HCT116 (cell line): Measurements from ENCODE around the gene MT1G. TPM values are rescaled to one million over a fixed set of nuclear protein-coding genes. Genes with fewer than 3 reads are reported as not detected.

Experiments
- ATAC-seq: fragments of 200-7000 bp; cut with Tn5 transposase; 2 replicates; pipeline ENCODE4 v1.9.1; 2020; ENCODE audit warnings: mild to moderate bottlenecking, moderate library complexity
- BruUV-seq: library from RNA; stranded (reverse); fragments of 400-500 nt; replicated peaks from 2 replicates; lab custom pipeline; 2021; lab: Mats Ljungman, UMichigan
- CTCF ChIA-PET: fragments of 300-600 bp; sonication (Branson Sonifier 250); formaldehyde crosslinking; loops from one replicate; lab custom pipeline; 2021; ENCODE audit warnings: antibody characterized with exemption; lab: Charles Lee
- POLR2A ChIA-PET: fragments of 300-600, 350-600 bp; sonication (Branson Sonifier 250); formaldehyde crosslinking; loops from one replicate; lab custom pipeline; 2021; ENCODE audit warnings: antibody characterized with exemption; lab: Charles Lee
- RAD21 ChIA-PET, 2 experiments: fragments of 300-600 bp; sonication (Branson Sonifier 250); formaldehyde crosslinking; loops; one replicate each; lab custom pipeline; 2023; ENCODE audit warnings: low total read pairs in 2 of 2; ENCODE audit not compliant: uncharacterized antibody in 2 of 2, unreplicated experiment in 2 of 2, low non-redundant PET in 1 of 2; lab: Charles Lee
- DNase-seq: peaks from one replicate; pipeline ENCODE4 v3.0.0-alpha.2; 2010; ENCODE audit warnings: low read depth, low spot score
- H2AFZ ChIP-seq: fragments of 200-600 bp; shearing (Covaris generic), sonication (generic); 2 replicates; pipeline ENCODE4 v1.6.1; 2017; ENCODE audit warnings: low read depth, mixed run types, mixed read lengths, antibody characterized with exemption, low read length; ENCODE audit not compliant: poor library complexity, severe bottlenecking
- H3K27ac ChIP-seq: 2 replicates; pipeline ENCODE4 v1.5.1; 2012; ENCODE audit warnings: low read depth, low read length
- H3K27me3 ChIP-seq: fragments of 200-600 bp; sonication (generic); 2 replicates; pipeline ENCODE4 v1.6.1; 2016; ENCODE audit warnings: mixed run types, low read length, mixed read lengths; ENCODE audit not compliant: insufficient read depth
- H3K36me3 ChIP-seq, 2 experiments: fragments of 200-500 bp in 1 of 2; fragments of 200-600 bp in 1 of 2; sonication (Bioruptor generic) in 1 of 2; sonication (generic) in 1 of 2; 2 replicates each; pipeline versions ENCODE4 v1.5.1 to v1.6.1; 2014 to 2016; ENCODE audit warnings: low read length in 2 of 2, inconsistent platforms in 1 of 2, mixed read lengths in 1 of 2, mixed run types in 1 of 2; ENCODE audit not compliant: insufficient read depth in 2 of 2, control insufficient read depth in 1 of 2
- H3K4me1 ChIP-seq, 2 experiments: fragments of 200-600 bp in 1 of 2; sonication (generic) in 1 of 2; 2 replicates each; pipeline versions ENCODE4 v1.5.1 to v1.6.1; 2012 to 2017; ENCODE audit warnings: low read length in 2 of 2, inconsistent platforms in 1 of 2, mild to moderate bottlenecking in 1 of 2, mixed read lengths in 1 of 2, mixed run types in 1 of 2, moderate library complexity in 1 of 2; ENCODE audit not compliant: insufficient read depth in 2 of 2, control insufficient read depth in 1 of 2
- H3K4me2 ChIP-seq: fragments of 200-600 bp; sonication (generic); 2 replicates; pipeline ENCODE4 v1.6.1; 2017; ENCODE audit warnings: mixed run types, low read length, mixed read lengths
- H3K4me3 ChIP-seq, 2 experiments: fragments of 200-600 bp in 1 of 2; sonication (generic) in 1 of 2; replicated peaks in 1 of 2; 2 replicates each; pipeline ENCODE4 v1.5.1; 2011 to 2016; ENCODE audit warnings: low read length in 2 of 2, control low read depth in 1 of 2, low read depth in 1 of 2, mild to moderate bottlenecking in 1 of 2, mixed read lengths in 1 of 2, mixed run types in 1 of 2
- H3K79me2 ChIP-seq: fragments of 200-600 bp; sonication (generic); 2 replicates; pipeline ENCODE4 v1.6.1; 2017; ENCODE audit warnings: mild to moderate bottlenecking, mixed run types, low read length, moderate library complexity, mixed read lengths; ENCODE audit not compliant: insufficient read depth
- H3K9ac ChIP-seq: fragments of 200-600 bp; sonication (generic); 2 replicates; pipeline ENCODE4 v1.6.1; 2016; ENCODE audit warnings: low read length, mixed read lengths
- H3K9me2 ChIP-seq: fragments of 200-600 bp; sonication (generic), shearing (Covaris generic); 2 replicates; pipeline ENCODE4 v1.6.1; 2017; ENCODE audit warnings: mixed run types, mild to moderate bottlenecking, moderate library complexity; ENCODE audit not compliant: insufficient read depth
- H3K9me3 ChIP-seq, 2 experiments: fragments of 200-500 bp in 1 of 2; fragments of 200-600 bp in 1 of 2; sonication (Bioruptor generic) in 1 of 2; sonication (generic) in 1 of 2; 2 replicates each; pipeline ENCODE4 v1.6.1; 2014 to 2017; ENCODE audit warnings: low read length in 2 of 2, mixed read lengths in 2 of 2, inconsistent platforms in 1 of 2, low read depth in 1 of 2, mild to moderate bottlenecking in 1 of 2, mixed run types in 1 of 2, moderate library complexity in 1 of 2; ENCODE audit not compliant: control insufficient read depth in 1 of 2, insufficient read depth in 1 of 2
- H4K20me1 ChIP-seq: fragments of 200-600 bp; sonication (generic), shearing (Covaris generic); 2 replicates; pipeline ENCODE4 v1.6.1; 2017; ENCODE audit warnings: mixed run types, mild to moderate bottlenecking, moderate library complexity; ENCODE audit not compliant: insufficient read depth
- CBX3 ChIP-seq: IDR thresholded peaks from 2 replicates; pipeline ENCODE4 v1.6.1; 2012; ENCODE audit warnings: low read depth
- CEBPB ChIP-seq: IDR thresholded peaks from 2 replicates; pipeline ENCODE4 v1.6.1; 2012; ENCODE audit warnings: low read depth
- EGR1 ChIP-seq: IDR thresholded peaks from 2 replicates; pipeline ENCODE4 v1.6.1; 2012; ENCODE audit warnings: low read depth
- ELF1 ChIP-seq: IDR thresholded peaks from 2 replicates; pipeline ENCODE4 v1.6.1; 2012; ENCODE audit warnings: low read depth, borderline replicate concordance
- RAD21 ChIP-seq: IDR thresholded peaks from 2 replicates; pipeline ENCODE4 v1.6.1; 2012; ENCODE audit warnings: low read depth, mild to moderate bottlenecking
- SIN3A ChIP-seq: IDR thresholded peaks from 2 replicates; pipeline ENCODE4 v1.6.1; 2012; ENCODE audit warnings: low read depth
- ZFX ChIP-seq: fragments of 450-650 bp; IDR thresholded peaks from 2 replicates; pipeline ENCODE4 v1.6.1; 2017
- intact Hi-C: fragments of 100-400 bp; cut with micrococcal nuclease; formaldehyde crosslinking; loops from 2 replicates; pipeline ENCODE4 v1.10.0; 2022
- total RNA-seq: library from RNA; stranded (reverse); gene quantifications from one replicate; pipeline ENCODE4 v1.2.1, GENCODE V29; 2021; ENCODE audit not compliant: unreplicated experiment
- TF ChIP-seq, protein P1 (sequence below): IDR thresholded peaks from 2 replicates; pipeline ENCODE4 v1.6.1; 2011; ENCODE audit warnings: mild to moderate bottlenecking, low read length, moderate library complexity; ENCODE audit not compliant: insufficient replicate concordance; ENCODE audit errors: extremely low read depth
- TF ChIP-seq, protein P2 (sequence below): IDR thresholded peaks from 2 replicates; pipeline ENCODE4 v1.6.1; 2012

Gene MT1G
- total RNA-seq, 1 experiment from 2014 or later, result 1.2 TPM

DNA sequence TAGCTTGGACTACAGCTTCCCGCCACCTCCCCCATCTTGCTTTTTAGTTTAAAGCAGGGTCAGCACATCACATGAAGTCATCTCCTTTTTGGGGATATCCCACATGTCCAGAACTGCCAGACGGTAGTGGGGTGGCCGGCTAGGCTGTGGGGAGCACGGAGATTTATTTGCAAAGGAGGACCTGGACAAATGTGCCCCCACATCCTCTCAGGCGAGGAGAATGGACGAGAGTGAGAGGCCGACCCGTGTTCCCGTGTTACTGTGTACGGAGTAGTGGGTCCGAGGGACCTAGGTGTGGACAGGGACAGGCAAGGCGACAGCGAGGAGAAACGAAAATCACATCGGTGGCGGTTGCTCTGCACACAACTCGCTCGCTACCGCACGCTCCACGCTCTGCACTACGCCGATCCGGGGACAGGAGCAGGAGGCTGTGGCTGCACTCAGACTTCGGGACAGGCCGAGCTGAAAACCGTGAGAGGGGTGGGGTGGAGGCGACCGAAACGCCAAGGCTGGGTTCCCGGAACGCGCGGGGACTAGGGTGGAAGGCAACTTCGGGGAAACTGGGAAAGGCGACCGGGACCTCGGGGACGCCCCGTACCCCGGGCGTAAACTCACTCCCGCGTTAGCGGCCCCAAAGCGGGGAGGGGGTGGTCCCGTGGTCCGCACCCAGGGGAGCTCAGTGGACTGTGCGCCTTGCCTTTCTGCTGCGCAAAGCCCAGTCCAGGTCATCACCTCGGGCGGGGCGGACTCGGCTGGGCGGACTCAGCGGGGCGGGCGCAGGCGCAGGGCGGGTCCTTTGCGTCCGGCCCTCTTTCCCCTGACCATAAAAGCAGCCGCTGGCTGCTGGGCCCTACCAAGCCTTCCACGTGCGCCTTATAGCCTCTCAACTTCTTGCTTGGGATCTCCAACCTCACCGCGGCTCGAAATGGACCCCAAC, 29.8 kb downstream of the MT1G start, which contains the start of gene MT1A:
TSS of gene MT1A (plus strand) at position 853 of the 937 bp plus-strand sequence. CDS start at position 926, 73 bp downstream.
- no peak within 1 kb of the TSS for H3K27ac ChIP-seq
- ChIA-PET CTCF (no interaction called here), POLR2A (interaction anchor here (1.9 kb wide), 1 partner anchor 12 kb away, joined by 8 read pairs; the partner anchor contains the start of gene MT1E), RAD21 (no interaction called here)
- no peak within 1 kb of the TSS for H3K9ac ChIP-seq
- H3K9me3 ChIP-seq, result no peaks in the 10 kb centered on the region
- H3K79me2 ChIP-seq, result no peaks in the 10 kb centered on the region
- ATAC-seq (no peak), DNase-seq (no peak)
- peaks cover 4 to 9% of the 10 kb centered on the region in 2 experiments; a peak in 2 of 4 replicates for H3K4me1 ChIP-seq
- H3K9me2 ChIP-seq, result no peaks in the 10 kb centered on the region
- no peak within 1 kb of the TSS for H2AFZ ChIP-seq
- no peak within 1 kb of the TSS for H3K4me2 ChIP-seq
- H3K4me3 ChIP-seq, result no peak within 1 kb of the TSS
- intact Hi-C loops, result no loop called here
- no peak for TF ChIP-seq EGR1
- no peak for TF ChIP-seq ZFX
- no peak for TF ChIP-seq RAD21
- TF ChIP-seq ELF1, result no peak
- no peak for TF ChIP-seq CBX3
- TF ChIP-seq, protein P1, sequence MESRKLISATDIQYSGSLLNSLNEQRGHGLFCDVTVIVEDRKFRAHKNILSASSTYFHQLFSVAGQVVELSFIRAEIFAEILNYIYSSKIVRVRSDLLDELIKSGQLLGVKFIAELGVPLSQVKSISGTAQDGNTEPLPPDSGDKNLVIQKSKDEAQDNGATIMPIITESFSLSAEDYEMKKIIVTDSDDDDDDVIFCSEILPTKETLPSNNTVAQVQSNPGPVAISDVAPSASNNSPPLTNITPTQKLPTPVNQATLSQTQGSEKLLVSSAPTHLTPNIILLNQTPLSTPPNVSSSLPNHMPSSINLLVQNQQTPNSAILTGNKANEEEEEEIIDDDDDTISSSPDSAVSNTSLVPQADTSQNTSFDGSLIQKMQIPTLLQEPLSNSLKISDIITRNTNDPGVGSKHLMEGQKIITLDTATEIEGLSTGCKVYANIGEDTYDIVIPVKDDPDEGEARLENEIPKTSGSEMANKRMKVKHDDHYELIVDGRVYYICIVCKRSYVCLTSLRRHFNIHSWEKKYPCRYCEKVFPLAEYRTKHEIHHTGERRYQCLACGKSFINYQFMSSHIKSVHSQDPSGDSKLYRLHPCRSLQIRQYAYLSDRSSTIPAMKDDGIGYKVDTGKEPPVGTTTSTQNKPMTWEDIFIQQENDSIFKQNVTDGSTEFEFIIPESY, result no peak
- TF ChIP-seq, protein P2, sequence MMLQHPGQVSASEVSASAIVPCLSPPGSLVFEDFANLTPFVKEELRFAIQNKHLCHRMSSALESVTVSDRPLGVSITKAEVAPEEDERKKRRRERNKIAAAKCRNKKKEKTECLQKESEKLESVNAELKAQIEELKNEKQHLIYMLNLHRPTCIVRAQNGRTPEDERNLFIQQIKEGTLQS, result no peak
- TF ChIP-seq CEBPB, result no peak
- TF ChIP-seq SIN3A, result no peak
- TF ChIP-seq, all 23 proteins: peak for 0
- no TSS peak for BruUV-seq
- Histone ChIP-seq H3K27me3 (no peaks in the 10 kb centered on the region), H4K20me1 (no peaks in the 10 kb centered on the region), H3K36me3 (no peaks in the 10 kb centered on the region)
